Lower leg skin (tissue), 3 donors: ENCODE results near the gene ANXA10.

Source experiments
- POLR2A ChIP-seq, 2 donors: fragments of 450-650 bp; IDR thresholded peaks; one replicate each; pipeline ENCODE4 v1.6.1; 2016 to 2017; ENCODE audit warnings: antibody characterized with exemption in 2 of 2, mild to moderate bottlenecking in 1 of 2, moderate library complexity in 1 of 2
- TF ChIP-seq, protein P1 (sequence below), 3 donors: fragments of 450-650 bp; IDR thresholded peaks; one replicate each; pipeline ENCODE4 v1.5.1; 2016; ENCODE audit warnings: antibody characterized with exemption in 3 of 3, mild to moderate bottlenecking in 3 of 3, moderate library complexity in 2 of 3

DNA sequence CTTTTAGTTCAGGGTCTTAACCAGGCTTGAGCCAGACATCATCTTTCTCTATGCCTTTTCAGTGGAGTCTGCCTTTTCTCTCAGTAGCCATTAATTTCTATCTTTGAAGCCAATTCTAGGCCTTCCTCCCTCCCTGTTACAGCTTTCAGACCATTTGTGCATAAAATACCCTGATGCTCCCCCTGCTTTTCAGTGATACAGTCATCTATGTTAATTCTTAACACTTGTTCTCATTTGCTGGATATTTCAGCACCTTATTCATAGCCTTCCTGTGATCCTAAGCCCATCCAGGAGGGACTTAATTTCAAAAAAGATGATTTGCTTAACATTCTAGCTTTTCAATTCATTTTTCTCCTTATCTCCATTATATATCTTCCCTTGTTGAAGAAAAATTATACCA lies 42.3 kb downstream of the ANXA10 start:
- TF ChIP-seq POLR2A (IDR thresholded peaks at IDR 0.05), result no peak
- TF ChIP-seq, protein P1, sequence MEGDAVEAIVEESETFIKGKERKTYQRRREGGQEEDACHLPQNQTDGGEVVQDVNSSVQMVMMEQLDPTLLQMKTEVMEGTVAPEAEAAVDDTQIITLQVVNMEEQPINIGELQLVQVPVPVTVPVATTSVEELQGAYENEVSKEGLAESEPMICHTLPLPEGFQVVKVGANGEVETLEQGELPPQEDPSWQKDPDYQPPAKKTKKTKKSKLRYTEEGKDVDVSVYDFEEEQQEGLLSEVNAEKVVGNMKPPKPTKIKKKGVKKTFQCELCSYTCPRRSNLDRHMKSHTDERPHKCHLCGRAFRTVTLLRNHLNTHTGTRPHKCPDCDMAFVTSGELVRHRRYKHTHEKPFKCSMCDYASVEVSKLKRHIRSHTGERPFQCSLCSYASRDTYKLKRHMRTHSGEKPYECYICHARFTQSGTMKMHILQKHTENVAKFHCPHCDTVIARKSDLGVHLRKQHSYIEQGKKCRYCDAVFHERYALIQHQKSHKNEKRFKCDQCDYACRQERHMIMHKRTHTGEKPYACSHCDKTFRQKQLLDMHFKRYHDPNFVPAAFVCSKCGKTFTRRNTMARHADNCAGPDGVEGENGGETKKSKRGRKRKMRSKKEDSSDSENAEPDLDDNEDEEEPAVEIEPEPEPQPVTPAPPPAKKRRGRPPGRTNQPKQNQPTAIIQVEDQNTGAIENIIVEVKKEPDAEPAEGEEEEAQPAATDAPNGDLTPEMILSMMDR (IDR thresholded peaks at IDR 0.05), result no peak
